Parathyroid adenoma (tissue), 2 donors: ENCODE data around the gene KEL.

Source experiments
- H2AFZ ChIP-seq: fragments of 300-600 bp; sonication (generic); one replicate; pipeline ENCODE4 v1.7.0; 2017; ENCODE audit warnings: antibody characterized with exemption, mild to moderate bottlenecking
- H3K27ac ChIP-seq: fragments of 300-600 bp; sonication (generic); one replicate; pipeline ENCODE4 v1.7.0; 2017
- H3K27me3 ChIP-seq: fragments of 300-600 bp; sonication (generic); one replicate; pipeline ENCODE4 v1.7.0; 2017; ENCODE audit warnings: low read length; ENCODE audit not compliant: control insufficient read depth, insufficient read depth
- H3K36me3 ChIP-seq: fragments of 300-600 bp; sonication (generic); one replicate; pipeline ENCODE4 v1.7.0; 2017; ENCODE audit warnings: low read length; ENCODE audit not compliant: control insufficient read depth, insufficient read depth
- H3K4me1 ChIP-seq: fragments of 300-600 bp; sonication (generic); one replicate; pipeline ENCODE4 v1.7.0; 2017; ENCODE audit warnings: control low read depth
- H3K4me2 ChIP-seq: fragments of 300-600 bp; sonication (generic); one replicate; pipeline ENCODE4 v1.7.0; 2017; ENCODE audit warnings: low read length
- H3K4me3 ChIP-seq: fragments of 300-600 bp; sonication (generic); one replicate; pipeline ENCODE4 v1.7.0; 2017; ENCODE audit warnings: low read depth, low read length
- H3K79me2 ChIP-seq: fragments of 300-600 bp; sonication (generic); one replicate; pipeline ENCODE4 v1.7.0; 2017; ENCODE audit warnings: control low read depth
- H3K9ac ChIP-seq: fragments of 300-600 bp; sonication (generic); one replicate; pipeline ENCODE4 v1.7.0; 2017; ENCODE audit warnings: mild to moderate bottlenecking
- H3K9me3 ChIP-seq: fragments of 300-600 bp; sonication (generic); one replicate; pipeline ENCODE4 v1.7.0; 2017; ENCODE audit warnings: low read length; ENCODE audit not compliant: control insufficient read depth
- CTCF ChIP-seq: fragments of 300-600 bp; sonication (generic); IDR thresholded peaks from one replicate; pipeline ENCODE4 v1.7.0; 2017; ENCODE audit warnings: antibody characterized with exemption, mild to moderate bottlenecking
- donor health status: primary hyperparathyroidism.

Gene KEL

GRCh38 chr7:142939226-142939910 is 22.8 kb downstream of the KEL start, which contains the start of gene LLCFC1:
Gene LLCFC1, plus strand, starts transcription at chr7:142939484. Its CDS starts 138 bp downstream, at chr7:142939622.
- Histone ChIP-seq H3K9ac (no peak within 1 kb of the TSS), H3K9me3 (no peaks in the 10 kb centered on the region), H3K27ac (no peak within 1 kb of the TSS), H3K79me2 (no peaks in the 10 kb centered on the region), H3K4me2 (no peak within 1 kb of the TSS), H3K4me1 (peaks cover 6% of the 10 kb centered on the region), H2AFZ (no peak within 1 kb of the TSS), H3K27me3 (no peaks in the 10 kb centered on the region), H3K4me3 (no peak within 1 kb of the TSS), H3K36me3 (no peaks in the 10 kb centered on the region)
- TF ChIP-seq CTCF: peak; percentile 27

DNA sequence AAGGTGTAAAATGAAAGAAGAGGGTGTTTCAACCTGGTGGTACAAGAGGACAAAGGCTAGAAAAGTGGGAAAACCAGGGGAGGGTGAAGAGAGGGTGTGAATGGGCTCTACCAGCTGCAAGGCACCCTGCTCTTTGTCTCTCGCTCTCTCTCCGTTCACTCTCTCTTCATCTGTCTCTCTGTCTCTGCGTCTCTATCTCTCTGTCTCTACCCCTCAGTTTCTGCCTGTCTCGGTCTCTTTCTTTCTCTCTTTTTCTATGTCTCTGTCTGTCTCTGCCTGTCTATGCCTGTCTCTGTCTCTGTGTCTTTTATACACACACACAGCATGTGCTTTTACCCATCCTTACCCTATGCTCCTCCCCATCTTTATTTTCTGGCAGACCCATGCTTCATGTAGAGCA is 23.6 kb downstream of the KEL start:
- peaks cover 6% of the 10 kb centered on the region for H3K4me1 ChIP-seq
- no peaks in the 10 kb centered on the region for H3K36me3 ChIP-seq
- H3K4me2 ChIP-seq: no peak overlapping the region
- no peak overlapping the region for H3K27ac ChIP-seq
- no peaks in the 10 kb centered on the region for H3K79me2 ChIP-seq
- no peak overlapping the region for H3K4me3 ChIP-seq
- no peaks in the 10 kb centered on the region for H3K9me3 ChIP-seq
- H2AFZ ChIP-seq: no peak overlapping the region
- TF ChIP-seq CTCF: no peak
- H3K27me3 ChIP-seq: no peaks in the 10 kb centered on the region
- H3K9ac ChIP-seq: no peak overlapping the region

GRCh38 chr7:142935941-142936565 is 26.1 kb downstream of the KEL start:
- no peak overlapping the region for H2AFZ ChIP-seq
- no peak overlapping the region for H3K4me3 ChIP-seq
- H3K79me2 ChIP-seq: no peaks in the 10 kb centered on the region
- no peaks in the 10 kb centered on the region for H3K9me3 ChIP-seq
- H3K9ac ChIP-seq: no peak overlapping the region
- H3K36me3 ChIP-seq: no peaks in the 10 kb centered on the region
- H3K27ac ChIP-seq: no peak overlapping the region
- H3K27me3 ChIP-seq: no peaks in the 10 kb centered on the region
- TF ChIP-seq CTCF: no peak
- no peak overlapping the region for H3K4me2 ChIP-seq
- peaks cover 6% of the 10 kb centered on the region for H3K4me1 ChIP-seq

- Histone ChIP-seq H3K79me2 (no peaks in the 10 kb centered on the region), H3K36me3 (no peaks in the 10 kb centered on the region), H3K4me2 (no peak overlapping the region), H3K9me3 (no peaks in the 10 kb centered on the region), H3K9ac (no peak overlapping the region), H3K4me1 (peaks cover 6% of the 10 kb centered on the region), H2AFZ (no peak overlapping the region), H3K27ac (no peak overlapping the region), H3K4me3 (no peak overlapping the region), H3K27me3 (no peaks in the 10 kb centered on the region)
- no peak for TF ChIP-seq CTCF
Measured at GRCh38 chr7:142934056-142934455, 28.1 kb downstream of the KEL start.
